H9 (cell line): Measurements from ENCODE around the gene GPC6. TPM values are rescaled to one million over a fixed set of nuclear protein-coding genes. Genes with fewer than 3 reads are reported as not detected.

Source experiments
- DNase-seq: peaks from one replicate; pipeline ENCODE4 v3.0.0-alpha.2; 2017
- H2AFZ ChIP-seq: one replicate; pipeline ENCODE4 v1.6.1; 2013; ENCODE audit warnings: mild to moderate bottlenecking, low read length, control low read depth, moderate library complexity
- H2AK5ac ChIP-seq: 2 replicates; pipeline ENCODE4 v1.6.1; 2013; ENCODE audit warnings: low read length, control low read depth, mixed read lengths; ENCODE audit not compliant: insufficient read length
- H2BK120ac ChIP-seq: one replicate; pipeline ENCODE4 v1.6.1; 2013; ENCODE audit warnings: low read depth, mild to moderate bottlenecking, low read length, control low read depth, inconsistent platforms; ENCODE audit not compliant: poor library complexity, severe bottlenecking
- H2BK12ac ChIP-seq: 2 replicates; pipeline ENCODE4 v1.6.1; 2013; ENCODE audit warnings: low read length, control low read depth, mixed read lengths, low read depth; ENCODE audit not compliant: insufficient read length
- H2BK15ac ChIP-seq: 2 replicates; pipeline ENCODE4 v1.6.1; 2013; ENCODE audit warnings: low read depth, low read length, control low read depth
- H2BK20ac ChIP-seq: one replicate; pipeline ENCODE4 v1.6.1; 2013; ENCODE audit warnings: low read depth, mild to moderate bottlenecking, low read length, control low read depth, inconsistent platforms; ENCODE audit not compliant: poor library complexity, severe bottlenecking
- H2BK5ac ChIP-seq: 2 replicates; pipeline ENCODE4 v1.6.1; 2013; ENCODE audit warnings: low read length, control low read depth, mixed read lengths; ENCODE audit not compliant: insufficient read length
- H3K14ac ChIP-seq: 2 replicates; pipeline ENCODE4 v1.6.1; 2013; ENCODE audit warnings: low read length, control low read depth; ENCODE audit not compliant: insufficient read depth
- H3K18ac ChIP-seq: 2 replicates; pipeline ENCODE4 v1.6.1; 2013; ENCODE audit warnings: low read depth, mild to moderate bottlenecking, mixed read lengths, low read length, control low read depth; ENCODE audit not compliant: insufficient read length
- H3K23ac ChIP-seq: 2 replicates; pipeline ENCODE4 v1.6.1; 2013; ENCODE audit warnings: low read length, control low read depth, mixed read lengths, low read depth; ENCODE audit not compliant: insufficient read length
- H3K23me2 ChIP-seq: 2 replicates; pipeline ENCODE4 v1.6.1; 2013; ENCODE audit warnings: low read depth, mild to moderate bottlenecking, mixed read lengths, low read length, control low read depth; ENCODE audit not compliant: insufficient read length, poor library complexity, severe bottlenecking
- H3K27ac ChIP-seq: 2 replicates; pipeline ENCODE4 v1.5.1; 2013; ENCODE audit warnings: low read length, control low read depth, mixed read lengths, low read depth; ENCODE audit not compliant: insufficient read length
- H3K27me3 ChIP-seq: 2 replicates; pipeline ENCODE4 v1.6.1; 2013; ENCODE audit warnings: low read length, control low read depth, inconsistent platforms; ENCODE audit not compliant: insufficient read depth
- H3K4ac ChIP-seq: 2 replicates; pipeline ENCODE4 v1.6.1; 2013; ENCODE audit warnings: low read depth, mild to moderate bottlenecking, control low read depth, inconsistent platforms, low read length, moderate library complexity
- H3K4me1 ChIP-seq: 2 replicates; pipeline ENCODE4 v1.6.1; 2013; ENCODE audit warnings: low read length, control low read depth, inconsistent platforms; ENCODE audit not compliant: insufficient read depth
- H3K4me2 ChIP-seq: 2 replicates; pipeline ENCODE4 v1.6.1; 2013; ENCODE audit warnings: low read length, control low read depth, mixed read lengths; ENCODE audit not compliant: insufficient read length, insufficient read depth
- H3K56ac ChIP-seq: 2 replicates; pipeline ENCODE4 v1.6.1; 2013; ENCODE audit warnings: low read depth, mild to moderate bottlenecking, mixed read lengths, low read length, control low read depth; ENCODE audit not compliant: insufficient read length
- H3K79me1 ChIP-seq: 2 replicates; pipeline ENCODE4 v1.6.1; 2013; ENCODE audit warnings: low read depth, mild to moderate bottlenecking, moderate library complexity, low read length, control low read depth, inconsistent platforms; ENCODE audit not compliant: insufficient read depth, poor library complexity, severe bottlenecking
- H3K79me2 ChIP-seq: 2 replicates; pipeline ENCODE4 v1.6.1; 2013; ENCODE audit warnings: low read length, control low read depth, inconsistent platforms; ENCODE audit not compliant: insufficient read depth
- H3K9ac ChIP-seq: 2 replicates; pipeline ENCODE4 v1.6.1; 2013; ENCODE audit warnings: low read length, control low read depth, mixed read lengths; ENCODE audit not compliant: insufficient read length; ENCODE audit errors: extremely low read depth
- H3K9me3 ChIP-seq: one replicate; pipeline ENCODE4 v1.6.1; 2013; ENCODE audit warnings: low read depth, low read length, inconsistent platforms; ENCODE audit not compliant: control insufficient read depth
- H3T11ph ChIP-seq: one replicate; pipeline ENCODE4 v1.6.1; 2013; ENCODE audit warnings: mild to moderate bottlenecking, low read length, control low read depth, inconsistent platforms
- H4K20me1 ChIP-seq: one replicate; pipeline ENCODE4 v1.6.1; 2013; ENCODE audit not compliant: control insufficient read depth, insufficient read length, insufficient read depth
- H4K5ac ChIP-seq: 2 replicates; pipeline ENCODE4 v1.6.1; 2013; ENCODE audit warnings: low read depth, mild to moderate bottlenecking, mixed read lengths, low read length, control low read depth; ENCODE audit not compliant: insufficient read length
- H4K8ac ChIP-seq: replicated peaks from 2 replicates; pipeline ENCODE4 v1.6.1; 2013; ENCODE audit warnings: low read length, control low read depth, mixed read lengths, low read depth; ENCODE audit not compliant: insufficient read length
- H4K91ac ChIP-seq: 2 replicates; pipeline ENCODE4 v1.6.1; 2013; ENCODE audit warnings: low read depth, mild to moderate bottlenecking, moderate library complexity, mixed read lengths, low read length, control low read depth; ENCODE audit not compliant: insufficient read length
- H3K27ac Mint-ChIP-seq, 3 experiments: 2 replicates in 2 of 3; 3 replicates in 1 of 3; pipeline ENCODE4 v1.8.0; 2020 to 2021; ENCODE audit warnings: mixed read lengths in 3 of 3, mild to moderate bottlenecking in 1 of 3, moderate library complexity in 1 of 3
- H3K27me3 Mint-ChIP-seq: 2 replicates; pipeline ENCODE4 v1.8.0; 2021; ENCODE audit warnings: low read depth, mild to moderate bottlenecking, moderate library complexity, mixed read lengths
- H3K36me3 Mint-ChIP-seq, 3 experiments: 2 replicates in 2 of 3; 3 replicates in 1 of 3; pipeline ENCODE4 v1.8.0; 2020 to 2021; ENCODE audit warnings: low read depth in 3 of 3, mixed read lengths in 3 of 3; ENCODE audit not compliant: insufficient read depth in 1 of 3
- H3K4me1 Mint-ChIP-seq, 2 experiments: 2 replicates each; pipeline ENCODE4 v1.8.0; 2020; ENCODE audit warnings: mixed read lengths in 2 of 2
- H3K4me3 Mint-ChIP-seq, 2 experiments: 2 replicates in 1 of 2; 3 replicates in 1 of 2; pipeline ENCODE4 v1.8.0; 2020 to 2021; ENCODE audit warnings: mild to moderate bottlenecking in 2 of 2, mixed read lengths in 2 of 2, moderate library complexity in 1 of 2
- H3K9me3 Mint-ChIP-seq, 2 experiments: 2 replicates in 1 of 2; 3 replicates in 1 of 2; pipeline ENCODE4 v1.8.0; 2020; ENCODE audit warnings: mild to moderate bottlenecking in 2 of 2, mixed read lengths in 2 of 2, moderate library complexity in 1 of 2
- CTCF ChIP-seq: fragments of 200-600 bp; sonication (generic); conservative IDR thresholded peaks from 3 replicates; pipeline ENCODE4 v1.8.0; 2021; ENCODE audit warnings: antibody characterized with exemption, mild to moderate bottlenecking
- WGBS: extraction: QIAGEN DNeasy Blood & Tissue Kit; methylation state at CpG from one replicate; pipeline ENCODE4 v1.1.7; 2013; ENCODE audit warnings: missing lambda C conversion rate, low lambda C conversion rate, mixed read lengths; ENCODE audit not compliant: insufficient read length; ENCODE audit errors: extremely low coverage; 5-methylcytosine and 5-hydroxymethylcytosine counted together
- total RNA-seq: library from RNA; stranded (reverse); gene quantifications from 2 replicates; pipeline ENCODE4 v1.2.1, GENCODE V29; 2021

Gene GPC6
- total RNA-seq, 1 experiment from 2014 or later = 15.6 TPM

- H4K5ac ChIP-seq = no peak overlapping the region
- no peak overlapping the region for H3T11ph ChIP-seq
- WGBS = no CpG with 5 or more reads among the region's 2 CpGs
- DNase-seq = no peak
- no peaks in the 10 kb centered on the region for H3K36me3 Mint-ChIP-seq
- no peaks in the 10 kb centered on the region for H3K27me3 Mint-ChIP-seq
- no peak overlapping the region for H3K9ac ChIP-seq
- H3K79me2 ChIP-seq = no peaks in the 10 kb centered on the region
- no peak overlapping the region for H3K14ac ChIP-seq
- no peak overlapping the region for H3K56ac ChIP-seq
- no peak overlapping the region for H3K4me3 Mint-ChIP-seq
- H3K18ac ChIP-seq = no peak overlapping the region
- H2AFZ ChIP-seq = no peak overlapping the region
- no peaks in the 10 kb centered on the region for H3K27me3 ChIP-seq
- peaks cover 7 to 8% of the 10 kb centered on the region in 2 experiments for H3K4me1 Mint-ChIP-seq
- H3K4ac ChIP-seq = no peak overlapping the region
- no peak overlapping the region for H3K27ac Mint-ChIP-seq
- H3K23ac ChIP-seq = no peak overlapping the region
- no peak overlapping the region for H2BK5ac ChIP-seq
- H2BK12ac ChIP-seq = no peak overlapping the region
- no peak overlapping the region for H4K91ac ChIP-seq
- no peak overlapping the region for H2BK120ac ChIP-seq
- no peak overlapping the region for H3K27ac ChIP-seq
- H2BK20ac ChIP-seq = no peak overlapping the region
- H2BK15ac ChIP-seq = no peak overlapping the region
- no peak overlapping the region for H4K8ac ChIP-seq
- H3K79me1 ChIP-seq = no peaks in the 10 kb centered on the region
- no peaks in the 10 kb centered on the region for H3K23me2 ChIP-seq
- no peak overlapping the region for H3K4me2 ChIP-seq
- H4K20me1 ChIP-seq = no peaks in the 10 kb centered on the region
- no peak overlapping the region for H2AK5ac ChIP-seq
- no peak for TF ChIP-seq CTCF
- no peaks in the 10 kb centered on the region for H3K9me3 ChIP-seq
- H3K4me1 ChIP-seq = no peaks in the 10 kb centered on the region
- H3K9me3 Mint-ChIP-seq = no peaks in the 10 kb centered on the region
Observed at GRCh38 chr13:94234738-94235137, 1008.1 kb downstream of the GPC6 start.
